Ascending aorta (tissue), 2 donors: Measurements from ENCODE around the gene TET2. TPM values are rescaled to one million over a fixed set of nuclear protein-coding genes. Genes with fewer than 3 reads are reported as not detected.

Experiments
- DNase-seq, 2 donors: peaks; one replicate each; pipeline ENCODE4 v3.0.0-alpha.2; 2019; ENCODE audit warnings: low spot score in 2 of 2
- H3K27ac ChIP-seq, 2 donors: fragments of 200-600 bp; sonication (generic); one replicate each; pipeline ENCODE4 v1.5.1; 2016 to 2017; ENCODE audit warnings: mild to moderate bottlenecking in 1 of 2
- H3K27me3 ChIP-seq: fragments of 200-600 bp; sonication (generic); one replicate; pipeline ENCODE4 v1.5.1; 2017
- H3K36me3 ChIP-seq, 2 donors: fragments of 200-600 bp; sonication (generic); one replicate each; pipeline ENCODE4 v1.5.1; 2016
- H3K4me1 ChIP-seq, 2 donors: fragments of 200-600 bp; sonication (generic); one replicate each; pipeline ENCODE4 v1.5.1; 2016 to 2017; ENCODE audit warnings: mild to moderate bottlenecking in 1 of 2
- H3K4me3 ChIP-seq, 2 donors: fragments of 200-600 bp; sonication (generic); one replicate each; pipeline ENCODE4 v1.5.1; 2016 to 2017; ENCODE audit warnings: mild to moderate bottlenecking in 1 of 2
- H3K9me3 ChIP-seq, 2 donors: fragments of 200-600 bp; sonication (generic); one replicate each; pipeline ENCODE4 v1.5.1; 2016
- CTCF ChIP-seq, 3 experiments: fragments of 200-600 bp in 2 of 3; fragments of 450-650 bp in 1 of 3; sonication (generic) in 2 of 3; IDR thresholded peaks; one replicate each; pipeline ENCODE4 v1.5.1; 2016 to 2019; ENCODE audit warnings: antibody characterized with exemption in 3 of 3, mild to moderate bottlenecking in 1 of 3, moderate library complexity in 1 of 3
- intact Hi-C: fragments of 100-400 bp; cut with DNase I; formaldehyde crosslinking; loops from one replicate; pipeline ENCODE4 v1.15.1; 2023
- total RNA-seq: library from RNA; depleted of rRNA; stranded (reverse); fragments of >200 nt; gene quantifications from one replicate; pipeline ENCODE4 v1.1.0, GENCODE V29; 2016

The TET2 gene
- total RNA-seq, 1 donor from 2014 or later, result 14.8 TPM

DNA sequence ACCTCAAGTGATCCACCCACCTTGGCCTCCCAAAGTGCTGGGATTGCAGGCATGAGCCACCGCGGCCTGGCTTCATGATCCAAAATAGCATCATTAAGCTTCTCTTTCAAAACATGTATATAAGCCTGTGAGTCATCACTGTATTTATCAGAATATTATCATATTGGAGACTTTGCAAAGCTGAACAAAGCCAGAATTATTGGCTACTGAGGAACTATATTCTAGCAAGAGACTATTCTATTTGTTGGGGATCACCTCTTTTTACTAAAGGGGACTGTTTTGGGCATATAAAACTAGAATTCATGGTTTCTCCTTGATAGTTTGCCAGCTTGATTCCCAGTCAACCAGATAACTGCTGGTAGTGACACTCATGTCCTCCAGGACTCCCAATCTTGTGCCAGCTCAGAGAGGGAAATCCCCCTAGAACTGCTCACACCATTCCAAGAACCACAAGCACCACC lies 40.1 kb downstream of the TET2 start:
- no peak for DNase-seq

DNA sequence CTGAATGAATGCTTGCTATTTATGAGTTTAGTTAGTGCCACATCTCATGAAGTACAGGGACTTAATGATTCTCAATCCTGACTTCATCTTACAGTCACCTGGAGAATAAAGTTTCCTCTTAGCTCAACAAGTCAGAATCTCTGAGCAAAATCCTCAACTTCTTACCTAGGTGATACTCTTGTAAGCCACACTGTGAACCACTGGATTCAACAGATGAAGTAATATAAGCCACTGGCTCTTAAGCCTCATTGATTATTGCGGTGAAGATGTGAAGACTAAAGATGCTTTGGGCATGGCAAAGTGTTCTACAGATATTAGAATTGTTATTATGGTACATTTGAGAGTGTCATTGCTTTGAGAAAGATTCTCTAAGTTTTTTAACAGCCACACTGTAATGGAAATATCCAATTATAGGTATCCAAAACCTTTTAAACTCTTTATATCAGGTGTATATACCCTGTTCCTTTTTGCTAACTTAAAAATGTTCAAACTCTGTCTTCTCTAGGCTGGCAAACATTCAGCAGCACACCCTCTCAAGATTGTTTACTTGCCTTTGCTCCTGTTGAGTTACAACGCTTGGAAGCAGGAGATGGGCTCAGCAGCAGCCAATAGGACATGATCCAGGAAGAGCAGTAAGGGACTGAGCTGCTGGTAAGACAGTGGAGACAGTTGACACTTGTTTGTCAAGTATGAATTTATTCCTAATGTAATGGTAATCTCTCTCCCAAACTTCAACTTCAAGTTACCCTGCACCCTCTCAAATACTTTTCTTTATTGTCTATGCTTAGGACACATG lies 43.4 kb downstream of the TET2 start:
- intact Hi-C loops, result loop anchor here (2.0 to 5.0 kb wide), 2 partner anchors 43 to 282 kb away; partner anchors contain the start of genes PPA2 and TET2
- H3K9me3 ChIP-seq, result no peaks in the 10 kb centered on the region
- H3K36me3 ChIP-seq, result no peaks in the 10 kb centered on the region
- H3K27ac ChIP-seq, result peak overlapping the region; percentile 20 to 68
- DNase-seq, result no peak
- TF ChIP-seq CTCF (IDR thresholded peaks at IDR 0.05), result no peak
- H3K27me3 ChIP-seq, result no peaks in the 10 kb centered on the region
- H3K4me1 ChIP-seq, result peaks cover 2 to 9% of the 10 kb centered on the region in 2 donors
- no peak overlapping the region for H3K4me3 ChIP-seq

More for the DNA sequence above, 40.1 kb downstream of the TET2 start:
- no peak for TF ChIP-seq CTCF (IDR thresholded peaks at IDR 0.05)
- Histone ChIP-seq H3K4me3 (no peak overlapping the region), H3K27ac (no peak overlapping the region), H3K36me3 (no peaks in the 10 kb centered on the region), H3K9me3 (no peaks in the 10 kb centered on the region), H3K4me1 (no peaks in the 10 kb centered on the region), H3K27me3 (no peaks in the 10 kb centered on the region)
- intact Hi-C loops, result no loop called here

- Histone ChIP-seq H3K4me1 (peaks cover 2 to 9% of the 10 kb centered on the region in 2 donors), H3K36me3 (no peaks in the 10 kb centered on the region), H3K27me3 (no peaks in the 10 kb centered on the region), H3K9me3 (no peaks in the 10 kb centered on the region), H3K4me3 (peak overlapping the region in 1 of 2 donors; percentile 4), H3K27ac (peak overlapping the region; percentile 60 to 68)
- intact Hi-C loops, result loop anchor here (5.0 kb wide), 1 partner anchor 281 kb away; the partner anchor contains the start of gene PPA2
- no peak for TF ChIP-seq CTCF (IDR thresholded peaks at IDR 0.05)
- no peak for DNase-seq
Observed at GRCh38 chr4:105191621-105192210, 45.0 kb downstream of the TET2 start.

DNA sequence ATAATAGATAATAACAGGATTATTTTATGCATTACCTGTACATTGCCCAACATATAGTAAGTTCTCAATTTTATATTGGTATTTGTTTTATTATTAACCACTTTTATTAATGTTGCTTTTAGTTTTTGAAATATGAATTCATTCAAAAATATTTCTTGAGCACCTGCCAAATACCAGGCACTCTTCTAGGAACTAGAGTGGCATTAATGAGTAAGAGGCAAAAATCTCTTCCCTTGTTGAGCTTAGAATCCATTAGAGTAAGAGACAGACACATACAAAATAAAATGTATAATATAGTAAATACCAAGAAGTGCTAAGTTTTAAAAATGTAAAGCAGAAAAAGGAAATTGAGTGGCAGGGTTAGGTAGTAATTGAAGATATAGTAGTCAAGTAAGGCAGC lies 45.8 kb downstream of the TET2 start:
- intact Hi-C loops, result loop anchor here (5.0 kb wide), 1 partner anchor 280 kb away; the partner anchor contains the start of gene PPA2
- no peak for DNase-seq
- Histone ChIP-seq H3K36me3 (no peaks in the 10 kb centered on the region), H3K4me1 (peaks cover 2 to 12% of the 10 kb centered on the region in 2 donors), H3K27me3 (no peaks in the 10 kb centered on the region), H3K9me3 (no peaks in the 10 kb centered on the region), H3K27ac (peak overlapping the region; percentile 21 to 24), H3K4me3 (no peak overlapping the region)
- TF ChIP-seq CTCF (IDR thresholded peaks at IDR 0.05), result no peak

- Histone ChIP-seq H3K9me3 (no peaks in the 10 kb centered on the region), H3K4me1 (peaks cover 2 to 16% of the 10 kb centered on the region in 2 donors), H3K27ac (peak overlapping the region; percentile 21 to 24), H3K27me3 (no peaks in the 10 kb centered on the region), H3K4me3 (no peak overlapping the region), H3K36me3 (no peaks in the 10 kb centered on the region)
- intact Hi-C loops, result loop anchor here (5.0 kb wide), 1 partner anchor 279 kb away; the partner anchor contains the start of gene PPA2
- no peak for DNase-seq
- TF ChIP-seq CTCF (IDR thresholded peaks at IDR 0.05), result no peak
Observed at GRCh38 chr4:105192910-105193309, 46.2 kb downstream of the TET2 start.
